Stimulated activated CD4-positive, alpha-beta T cell treated with anti-CD3 and anti-CD28 coated beads, Interleukin-15, amount 100 ng/mL, for 1 hour (primary cell): Measurements from ENCODE around the gene MAGI3.
"Not testable (repeated sequence)": the region's sequence is repeated elsewhere in the genome, so short reads cannot be mapped to it uniquely, and the experiment has no call there.

Source experiments
- DNase-seq, 2 donors: peaks; one replicate each; pipeline ENCODE4 v3.0.0-alpha.2; 2020; ENCODE audit warnings: low read depth in 1 of 2, low spot score in 1 of 2

MAGI3 gene

GRCh38 chr1:113439277-113439670, 49.0 kb downstream of the MAGI3 start:
- DNase-seq = no peak

DNA sequence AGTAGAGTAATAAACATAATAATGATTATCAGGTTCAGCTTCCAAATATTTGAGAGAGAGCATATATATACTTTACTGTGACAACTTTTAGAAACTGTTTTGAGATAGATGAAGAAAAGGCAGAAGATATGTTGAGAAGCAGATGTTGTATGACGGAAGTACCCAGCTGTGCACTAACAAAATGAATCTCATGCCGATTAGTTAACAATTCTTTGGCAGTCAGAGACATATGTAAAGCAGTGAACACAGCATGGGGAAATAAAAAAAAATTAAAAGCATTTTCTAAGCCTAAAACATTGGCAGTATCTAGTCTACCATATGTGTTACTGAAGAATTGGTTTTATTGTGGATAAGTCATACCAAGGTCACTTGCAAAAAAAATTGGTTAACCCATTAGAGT, 51.8 kb downstream of the MAGI3 start:
- DNase-seq = no peak

- no peak for DNase-seq
Observed at GRCh38 chr1:113444857-113445256, 54.5 kb downstream of the MAGI3 start.

GRCh38 chr1:113451710-113452109, 61.4 kb downstream of the MAGI3 start:
- DNase-seq = no peak

DNA sequence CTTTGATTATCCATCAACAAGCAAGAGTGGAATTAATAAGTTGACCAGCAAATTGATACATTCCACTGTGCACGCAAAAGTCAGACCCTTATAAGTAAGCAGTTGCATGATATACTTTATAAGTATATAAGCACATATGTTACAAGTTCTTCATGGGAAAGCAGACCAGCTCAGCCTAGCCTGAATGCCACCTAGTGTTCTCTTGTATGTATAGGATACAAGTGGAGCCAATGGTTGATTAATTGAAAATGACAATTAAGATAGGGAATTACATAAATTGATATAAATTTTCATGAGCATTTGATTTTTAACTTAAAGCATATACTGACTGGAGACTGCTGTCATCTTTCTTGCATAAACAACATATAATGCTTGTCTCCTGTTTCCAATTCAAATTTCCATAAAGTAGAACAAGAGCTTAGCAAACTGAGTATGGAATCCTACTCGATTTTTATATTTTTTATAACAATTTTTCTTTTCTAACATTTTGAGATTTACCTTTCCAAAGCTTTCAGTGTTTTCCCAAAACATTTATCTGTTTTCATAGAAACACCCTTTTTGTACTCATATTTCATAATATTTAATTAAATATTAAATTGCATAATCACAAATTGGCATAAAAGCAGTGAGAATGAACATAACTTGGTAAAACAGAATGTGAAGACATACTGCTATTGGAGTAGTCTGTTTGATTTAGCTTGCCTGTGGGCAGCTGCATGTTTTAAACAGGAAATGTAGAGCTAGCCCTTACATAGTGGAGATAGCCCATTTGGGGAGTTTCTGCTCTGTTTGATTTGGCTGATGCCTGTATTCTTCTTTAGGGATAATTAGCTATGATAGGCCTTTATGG, 62.8 kb downstream of the MAGI3 start:
- DNase-seq = no peak

GRCh38 chr1:113453771-113454083, 63.4 kb downstream of the MAGI3 start:
- no peak for DNase-seq

DNA sequence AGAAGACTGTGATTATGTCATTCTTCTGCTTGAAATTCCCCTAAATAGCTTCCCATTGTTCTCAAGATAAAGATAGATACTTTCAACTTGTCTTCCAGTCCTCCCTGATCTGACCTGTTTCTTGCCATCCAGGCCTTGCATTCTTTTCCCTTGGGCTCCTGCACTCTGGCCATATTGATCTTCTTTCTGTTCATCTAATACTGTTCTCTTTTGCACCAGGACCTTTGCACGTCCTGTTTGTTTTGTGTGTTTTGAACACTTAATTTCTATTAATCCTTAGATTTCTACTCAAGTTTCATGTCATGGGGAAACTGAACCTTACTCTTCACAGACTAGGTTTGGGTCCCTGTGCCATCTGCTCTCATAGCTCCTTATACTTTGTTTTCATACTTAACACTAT, 65.1 kb downstream of the MAGI3 start:
- no peak for DNase-seq

- no peak for DNase-seq
Observed at GRCh38 chr1:113456967-113457366, 66.7 kb downstream of the MAGI3 start.

- no peak for DNase-seq
Observed at GRCh38 chr1:113459279-113459678, 69.0 kb downstream of the MAGI3 start.

GRCh38 chr1:113467991-113468390, 77.7 kb downstream of the MAGI3 start:
- DNase-seq = no peak

- DNase-seq = not testable (repeated sequence)
Observed at GRCh38 chr1:113478427-113479195, 88.3 kb downstream of the MAGI3 start.

- no peak for DNase-seq
Observed at GRCh38 chr1:113479713-113480676, 89.7 kb downstream of the MAGI3 start.

- DNase-seq = not testable (repeated sequence)
Observed at GRCh38 chr1:113485131-113485530, 94.8 kb downstream of the MAGI3 start.

GRCh38 chr1:113488576-113489177, 98.4 kb downstream of the MAGI3 start:
- DNase-seq = no peak

DNA sequence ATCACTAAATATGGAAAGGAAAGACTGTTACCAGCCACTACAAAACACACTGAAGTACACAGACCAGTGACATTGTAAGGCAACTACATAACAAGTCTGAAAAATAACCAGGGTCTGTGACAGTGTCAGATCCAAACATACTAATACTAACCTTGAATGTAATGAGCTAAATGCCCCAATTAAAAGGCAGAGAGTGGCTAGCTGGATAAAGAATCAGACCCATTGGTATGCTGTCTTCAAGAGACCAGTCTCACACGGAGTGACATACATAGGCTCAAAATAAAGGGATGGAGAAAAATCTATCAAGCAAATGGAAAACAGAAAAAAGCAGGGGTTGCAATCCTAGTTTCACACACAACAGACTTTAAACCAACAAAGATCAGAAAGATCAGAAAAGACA, 100.1 kb downstream of the MAGI3 start:
- DNase-seq = no peak

- DNase-seq = no peak
Observed at GRCh38 chr1:113493533-113493932, 103.2 kb downstream of the MAGI3 start.

- DNase-seq = no peak
Observed at GRCh38 chr1:113505357-113505756, 115.0 kb downstream of the MAGI3 start.

GRCh38 chr1:113507552-113508214, 117.4 kb downstream of the MAGI3 start:
- DNase-seq = no peak

DNA sequence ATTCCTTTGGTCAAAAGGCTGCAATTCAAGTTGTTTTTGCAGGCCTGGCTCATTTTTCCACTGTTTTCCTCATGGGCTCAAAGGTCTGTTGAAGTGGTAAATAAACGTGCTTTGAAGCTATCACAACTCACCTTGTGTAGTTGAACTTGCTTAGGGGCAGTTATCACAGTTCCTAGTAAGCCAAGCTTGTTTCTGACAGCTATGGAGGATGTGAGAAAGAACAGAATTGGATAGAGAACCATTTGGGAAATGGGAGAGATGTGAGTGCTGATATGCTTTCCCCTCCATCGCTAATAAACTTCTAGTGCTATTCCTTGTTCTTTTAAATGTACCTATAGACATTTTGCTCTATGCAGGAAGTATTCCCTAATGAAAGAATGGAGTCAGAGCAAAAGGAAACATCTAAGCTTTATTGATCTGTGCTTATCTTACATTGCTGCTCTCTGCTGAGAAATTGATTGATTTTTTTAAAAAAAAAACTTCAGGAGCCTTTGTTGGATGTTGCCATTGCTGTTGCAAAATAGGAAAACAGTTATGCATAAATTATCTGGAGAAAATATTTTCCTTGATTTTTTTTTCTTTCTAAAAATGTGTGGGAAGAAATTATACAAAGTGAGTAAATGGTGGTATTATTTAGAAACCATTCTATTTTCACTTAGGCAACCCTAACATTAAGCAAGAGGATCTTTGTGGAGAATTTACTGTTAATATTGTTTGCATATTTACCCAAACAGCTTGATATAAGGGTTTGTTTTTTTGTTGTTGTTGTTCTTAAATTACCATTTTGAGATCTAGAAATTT, 118.2 kb downstream of the MAGI3 start:
- DNase-seq = no peak

DNA sequence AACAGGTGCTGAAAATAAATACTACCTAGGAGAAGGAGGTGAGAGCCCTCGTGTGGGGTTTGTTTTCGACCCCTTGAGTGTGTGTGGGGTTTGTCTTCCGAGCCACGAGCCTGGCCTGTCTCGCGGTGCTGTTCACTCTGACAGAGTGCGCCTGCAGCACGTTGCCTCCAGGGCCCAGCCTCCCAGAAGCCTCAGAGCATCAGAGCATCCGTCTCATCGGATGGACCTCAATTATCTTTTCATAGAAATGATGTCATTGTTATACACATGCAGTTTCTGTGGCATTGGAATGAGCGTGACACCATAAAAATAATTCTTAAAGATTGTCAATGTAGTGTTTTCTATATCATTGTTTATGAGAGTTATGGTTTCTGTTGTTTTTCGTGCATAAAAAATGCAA, 119.5 kb downstream of the MAGI3 start:
- not testable (repeated sequence) for DNase-seq
